Epithelial cell of proximal tubule (primary cell): ENCODE measurements around the gene DCXR. TPM values are rescaled to one million over a fixed set of nuclear protein-coding genes. Genes with fewer than 3 reads are reported as not detected.

ENCODE experiments used
- DNase-seq: peaks from one replicate; pipeline ENCODE4 v3.0.0-alpha.2; 2011; ENCODE audit warnings: low read depth
- H3K4me3 ChIP-seq: 2 replicates; pipeline ENCODE4 v1.5.1; 2011; ENCODE audit warnings: low read depth, mild to moderate bottlenecking, low read length
- total RNA-seq: library from RNA; depleted of rRNA; stranded (reverse); fragments of >200 nt; gene quantifications from 2 replicates; pipeline ENCODE4 v1.2.3, GENCODE V29; 2015
- TF ChIP-seq, protein P1 (sequence below): conservative IDR thresholded peaks from 2 replicates; pipeline ENCODE4 v1.5.1; 2012; ENCODE audit warnings: low read depth, mild to moderate bottlenecking, low read length

The DCXR gene
- total RNA-seq, 1 donor from 2014 or later = 93.1 TPM

DNA sequence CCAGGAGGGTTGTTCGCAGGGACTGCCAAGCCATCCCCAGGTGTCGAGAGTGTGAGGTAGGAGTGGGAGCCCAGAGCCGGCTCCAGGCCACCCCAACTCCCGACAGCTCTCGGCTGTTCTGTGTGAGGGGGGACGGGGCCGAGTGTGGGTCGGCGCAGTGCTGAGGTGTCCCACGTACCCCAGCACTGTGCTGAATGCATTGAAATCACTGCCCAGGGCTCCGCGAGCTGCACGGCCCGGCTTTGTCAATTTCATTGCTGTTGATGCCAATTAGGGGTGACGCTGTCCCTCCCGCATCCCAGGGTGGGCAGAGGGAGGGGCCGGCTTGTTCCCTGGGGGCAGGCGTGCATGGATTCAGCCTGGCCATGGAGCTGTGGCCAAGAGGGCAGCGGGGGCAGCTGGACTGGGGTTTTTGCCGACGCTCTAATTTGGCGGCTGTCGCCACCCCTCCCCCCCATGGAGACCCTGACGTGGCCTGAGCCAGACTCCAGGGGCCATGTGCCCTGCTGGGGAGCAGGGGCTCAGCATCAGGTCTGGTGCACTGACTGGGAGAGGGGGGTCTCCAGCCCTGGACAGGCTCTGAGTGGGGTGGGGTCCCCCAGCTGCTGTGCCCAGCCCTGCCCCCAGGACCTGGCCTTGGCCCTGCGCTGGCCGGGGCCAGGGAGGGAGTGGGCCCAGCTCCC lies 29.1 kb downstream of the DCXR start:
- no peak for DNase-seq
- TF ChIP-seq, protein P1, sequence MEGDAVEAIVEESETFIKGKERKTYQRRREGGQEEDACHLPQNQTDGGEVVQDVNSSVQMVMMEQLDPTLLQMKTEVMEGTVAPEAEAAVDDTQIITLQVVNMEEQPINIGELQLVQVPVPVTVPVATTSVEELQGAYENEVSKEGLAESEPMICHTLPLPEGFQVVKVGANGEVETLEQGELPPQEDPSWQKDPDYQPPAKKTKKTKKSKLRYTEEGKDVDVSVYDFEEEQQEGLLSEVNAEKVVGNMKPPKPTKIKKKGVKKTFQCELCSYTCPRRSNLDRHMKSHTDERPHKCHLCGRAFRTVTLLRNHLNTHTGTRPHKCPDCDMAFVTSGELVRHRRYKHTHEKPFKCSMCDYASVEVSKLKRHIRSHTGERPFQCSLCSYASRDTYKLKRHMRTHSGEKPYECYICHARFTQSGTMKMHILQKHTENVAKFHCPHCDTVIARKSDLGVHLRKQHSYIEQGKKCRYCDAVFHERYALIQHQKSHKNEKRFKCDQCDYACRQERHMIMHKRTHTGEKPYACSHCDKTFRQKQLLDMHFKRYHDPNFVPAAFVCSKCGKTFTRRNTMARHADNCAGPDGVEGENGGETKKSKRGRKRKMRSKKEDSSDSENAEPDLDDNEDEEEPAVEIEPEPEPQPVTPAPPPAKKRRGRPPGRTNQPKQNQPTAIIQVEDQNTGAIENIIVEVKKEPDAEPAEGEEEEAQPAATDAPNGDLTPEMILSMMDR = no peak
- H3K4me3 ChIP-seq = no peak overlapping the region

DNA sequence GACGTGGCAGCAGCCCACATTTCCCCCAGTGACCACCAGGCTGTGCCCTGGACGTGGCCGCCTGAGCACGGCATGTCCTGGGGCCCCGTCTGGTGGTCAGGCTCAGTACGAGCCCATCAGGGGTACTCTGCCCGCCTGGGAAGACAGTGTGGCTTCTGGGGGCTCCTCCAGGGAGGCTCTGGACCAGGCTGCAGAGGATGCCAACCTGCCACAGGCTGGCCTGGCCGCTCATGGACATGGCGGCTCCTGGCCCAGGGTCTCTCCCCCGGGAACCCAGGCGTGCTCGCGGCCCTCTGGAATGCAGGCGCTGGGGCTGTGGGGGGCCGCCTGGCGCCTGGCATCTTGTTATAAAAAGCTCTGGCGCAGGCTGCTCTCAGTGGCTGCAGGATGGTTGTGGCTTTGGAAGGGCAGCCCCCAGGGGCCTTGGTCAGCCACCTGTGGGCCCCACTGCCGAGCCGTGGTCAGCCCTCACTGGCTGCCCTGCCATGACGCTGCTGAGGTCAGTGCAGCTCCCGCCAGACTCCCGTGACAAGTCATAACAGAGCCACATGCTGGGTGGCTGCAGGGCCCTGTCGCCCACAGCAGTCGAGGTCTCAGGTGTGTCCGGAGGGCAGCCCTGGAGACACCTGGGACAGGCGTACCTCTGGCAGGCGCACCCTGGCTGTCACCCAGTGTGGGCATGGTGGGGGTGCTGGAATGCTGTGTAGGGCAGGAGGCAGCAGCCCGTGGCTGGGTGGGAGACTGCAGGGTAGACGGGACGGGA lies 29.8 kb downstream of the DCXR start:
- TF ChIP-seq, protein P1 = no peak
- no peak overlapping the region for H3K4me3 ChIP-seq
- no peak for DNase-seq

DNA sequence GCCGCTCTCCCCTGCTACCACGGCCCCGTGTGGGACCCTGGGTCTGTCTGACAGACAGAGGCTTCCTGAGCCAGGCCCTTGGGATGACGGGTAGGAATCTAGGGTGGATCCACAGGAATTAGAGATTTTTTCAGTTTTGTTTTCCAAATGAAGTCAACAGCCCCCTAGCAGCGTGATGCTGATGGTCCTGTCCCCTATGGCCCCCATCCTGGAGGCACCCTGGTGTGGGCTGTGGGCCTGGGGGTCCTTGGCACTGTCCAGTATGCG lies 30.3 kb downstream of the DCXR start:
- TF ChIP-seq, protein P1 = no peak
- no peak overlapping the region for H3K4me3 ChIP-seq
- DNase-seq = no peak

- no peak overlapping the region for H3K4me3 ChIP-seq
- DNase-seq = no peak
Observed at GRCh38 chr17:82006468-82007227, 30.8 kb downstream of the DCXR start.

GRCh38 chr17:82005701-82006348 lies 31.7 kb downstream of the DCXR start:
- TF ChIP-seq, protein P1 = no peak
- DNase-seq = no peak
- H3K4me3 ChIP-seq = no peak overlapping the region

More at GRCh38 chr17:82006468-82007227, 30.8 kb downstream of the DCXR start:
- TF ChIP-seq, protein P1 = no peak

DNA sequence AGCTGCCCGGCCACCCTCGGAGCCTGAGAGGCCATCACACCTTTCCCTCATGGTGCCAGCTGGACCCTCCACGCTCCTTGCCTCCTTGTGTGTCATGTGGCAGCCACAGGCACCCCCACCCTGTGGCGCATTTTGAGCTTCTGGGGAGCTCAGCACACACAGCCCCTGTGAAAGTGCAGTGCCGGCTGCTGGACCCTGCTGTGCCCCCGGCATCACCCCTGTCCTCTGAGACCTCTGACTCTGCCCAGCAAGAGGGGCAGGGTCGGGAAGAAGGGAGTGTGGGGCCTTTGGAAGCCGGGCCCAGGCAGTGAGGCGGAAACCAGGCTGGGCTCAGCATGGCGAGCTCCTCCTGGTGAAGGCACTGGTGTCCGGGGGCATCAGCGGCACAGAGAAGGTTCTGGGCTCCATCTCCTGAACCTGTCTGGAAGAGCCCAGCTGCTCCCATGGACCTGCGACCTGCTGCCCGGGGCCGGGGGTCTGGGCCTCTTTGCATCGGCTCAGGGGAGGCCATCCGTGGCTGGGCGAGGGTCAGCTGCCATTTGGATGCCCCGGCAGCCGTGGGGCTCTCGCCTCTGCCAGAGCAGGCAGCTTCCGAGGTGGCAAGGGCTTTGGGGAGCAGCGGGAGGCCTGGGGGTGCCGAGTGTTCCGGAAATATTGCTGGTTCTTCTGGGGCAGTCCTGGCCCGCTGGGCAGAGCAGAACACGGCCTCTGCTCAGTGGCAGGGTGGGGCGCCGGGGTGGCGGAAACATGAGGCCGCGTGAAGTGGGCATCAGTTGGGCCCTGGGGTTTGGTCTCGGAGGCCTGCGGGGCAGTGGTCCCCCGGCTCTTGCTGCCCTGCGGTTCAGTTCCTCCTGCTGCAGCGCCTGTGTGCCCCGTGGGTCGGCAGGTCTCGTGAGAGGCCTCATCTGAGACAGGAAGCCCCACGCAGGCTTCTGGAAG lies 32.7 kb downstream of the DCXR start:
- no peak for DNase-seq
- no peak overlapping the region for H3K4me3 ChIP-seq
- TF ChIP-seq, protein P1 = no peak
